Mammary epithelial cell (primary cell): Measurements from ENCODE around the gene TECPR2.

Source experiments
- EZH2 ChIP-seq: IDR thresholded peaks from 2 replicates; pipeline ENCODE4 v1.6.1; 2012; ENCODE audit warnings: low read length, inconsistent platforms, borderline replicate concordance
- TF ChIP-seq, protein P1 (sequence below), 2 donors: IDR thresholded peaks in 1 of 2; conservative IDR thresholded peaks in 1 of 2; 2 replicates each; pipeline ENCODE4 v1.5.1; 2011 to 2012; ENCODE audit warnings: inconsistent platforms in 2 of 2, low read length in 2 of 2, mild to moderate bottlenecking in 2 of 2, control low read depth in 1 of 2, low read depth in 1 of 2; ENCODE audit not compliant: insufficient read depth in 1 of 2; ENCODE audit errors: extremely low read depth in 1 of 2

- TF ChIP-seq, protein P1, sequence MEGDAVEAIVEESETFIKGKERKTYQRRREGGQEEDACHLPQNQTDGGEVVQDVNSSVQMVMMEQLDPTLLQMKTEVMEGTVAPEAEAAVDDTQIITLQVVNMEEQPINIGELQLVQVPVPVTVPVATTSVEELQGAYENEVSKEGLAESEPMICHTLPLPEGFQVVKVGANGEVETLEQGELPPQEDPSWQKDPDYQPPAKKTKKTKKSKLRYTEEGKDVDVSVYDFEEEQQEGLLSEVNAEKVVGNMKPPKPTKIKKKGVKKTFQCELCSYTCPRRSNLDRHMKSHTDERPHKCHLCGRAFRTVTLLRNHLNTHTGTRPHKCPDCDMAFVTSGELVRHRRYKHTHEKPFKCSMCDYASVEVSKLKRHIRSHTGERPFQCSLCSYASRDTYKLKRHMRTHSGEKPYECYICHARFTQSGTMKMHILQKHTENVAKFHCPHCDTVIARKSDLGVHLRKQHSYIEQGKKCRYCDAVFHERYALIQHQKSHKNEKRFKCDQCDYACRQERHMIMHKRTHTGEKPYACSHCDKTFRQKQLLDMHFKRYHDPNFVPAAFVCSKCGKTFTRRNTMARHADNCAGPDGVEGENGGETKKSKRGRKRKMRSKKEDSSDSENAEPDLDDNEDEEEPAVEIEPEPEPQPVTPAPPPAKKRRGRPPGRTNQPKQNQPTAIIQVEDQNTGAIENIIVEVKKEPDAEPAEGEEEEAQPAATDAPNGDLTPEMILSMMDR (conservative IDR thresholded peaks at IDR 0.05 in 1 of 2, IDR thresholded peaks at IDR 0.05 in 1 of 2; ENCODE audit: extremely low read depth in 1 of 2, insufficient read depth in 1 of 2, low read depth in 1 of 2, low read length in 2 of 2): no peak
- TF ChIP-seq EZH2: no peak
Observed at GRCh38 chr14:102496331-102496691, 133.6 kb downstream of the TECPR2 start.
